Activated naive CD8-positive, alpha-beta T cell treated with anti-CD3 and anti-CD28 coated beads, Interleukin-2, amount 10 ng/mL, durations not matched to agents 7 days and 5 days (primary cell): Measurements from ENCODE around the gene LILRB2. TPM values are rescaled to one million over a fixed set of nuclear protein-coding genes. Genes with fewer than 3 reads are reported as not detected.

ENCODE experiments used
- ATAC-seq: fragments of 150-1000 bp; cut with Tn5 transposase; one replicate; pipeline ENCODE4 v1.10.0; 2021; ENCODE audit warnings: low read depth, moderate library complexity
- POLR2A ChIA-PET: fragments of 350-600 bp; sonication (Branson Sonifier 250); formaldehyde crosslinking; loops from one replicate; lab custom pipeline; 2021; ENCODE audit warnings: antibody characterized with exemption; lab: Charles Lee
- DNase-seq: peaks from one replicate; pipeline ENCODE4 v3.0.0; 2021
- H3K27ac Mint-ChIP-seq: one replicate; pipeline ENCODE4 v1.8.0; 2022; ENCODE audit warnings: mild to moderate bottlenecking, mixed read lengths
- H3K27me3 Mint-ChIP-seq: one replicate; pipeline ENCODE4 v1.8.0; 2022; ENCODE audit warnings: mild to moderate bottlenecking, moderate library complexity, mixed read lengths
- H3K36me3 Mint-ChIP-seq: one replicate; pipeline ENCODE4 v1.8.0; 2021; ENCODE audit warnings: mild to moderate bottlenecking, mixed read lengths
- H3K4me1 Mint-ChIP-seq: one replicate; pipeline ENCODE4 v1.8.0; 2021; ENCODE audit warnings: mixed read lengths
- H3K4me3 Mint-ChIP-seq: one replicate; pipeline ENCODE4 v1.8.0; 2022; ENCODE audit warnings: mild to moderate bottlenecking, moderate library complexity, mixed read lengths
- H3K9me3 Mint-ChIP-seq: one replicate; pipeline ENCODE4 v1.8.0; 2021; ENCODE audit warnings: mixed read lengths
- total RNA-seq, 2 experiments: library from RNA; stranded (reverse); gene quantifications; one replicate each; pipeline ENCODE4 v1.2.3, GENCODE V29; 2021

The LILRB2 gene
- total RNA-seq, 2 experiments from 2014 or later: 0.55 to 0.57 TPM

DNA sequence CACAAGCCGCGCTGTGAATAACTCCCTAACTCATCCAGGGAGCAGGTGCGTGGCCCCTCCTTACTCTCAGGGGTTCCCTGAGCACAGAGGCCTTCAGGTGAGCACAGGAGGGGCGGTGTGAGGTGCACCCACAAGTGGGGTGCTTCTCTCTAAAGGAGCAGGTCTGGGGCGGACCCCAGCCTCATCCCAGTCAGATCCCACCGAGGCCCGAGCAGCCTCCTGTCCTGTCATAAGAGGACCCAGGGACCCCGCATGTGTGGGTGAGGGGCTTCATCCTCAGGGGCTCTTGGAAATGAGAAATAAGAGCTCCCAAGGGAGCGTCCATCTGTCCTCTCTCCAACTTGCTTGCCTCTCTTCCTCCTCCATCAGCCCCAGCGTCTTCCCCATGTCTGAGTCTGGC lies 35.0 kb upstream of the LILRB2 start:
- POLR2A ChIA-PET: no interaction called here
- ATAC-seq: no peak
- H3K36me3 Mint-ChIP-seq: no peaks in the 10 kb centered on the region
- peaks cover 8% of the 10 kb centered on the region for H3K4me1 Mint-ChIP-seq
- peaks cover 43% of the 10 kb centered on the region for H3K27me3 Mint-ChIP-seq
- H3K9me3 Mint-ChIP-seq: no peaks in the 10 kb centered on the region
- no peak overlapping the region for H3K4me3 Mint-ChIP-seq
- H3K27ac Mint-ChIP-seq: no peak overlapping the region
- DNase-seq: no peak

DNA sequence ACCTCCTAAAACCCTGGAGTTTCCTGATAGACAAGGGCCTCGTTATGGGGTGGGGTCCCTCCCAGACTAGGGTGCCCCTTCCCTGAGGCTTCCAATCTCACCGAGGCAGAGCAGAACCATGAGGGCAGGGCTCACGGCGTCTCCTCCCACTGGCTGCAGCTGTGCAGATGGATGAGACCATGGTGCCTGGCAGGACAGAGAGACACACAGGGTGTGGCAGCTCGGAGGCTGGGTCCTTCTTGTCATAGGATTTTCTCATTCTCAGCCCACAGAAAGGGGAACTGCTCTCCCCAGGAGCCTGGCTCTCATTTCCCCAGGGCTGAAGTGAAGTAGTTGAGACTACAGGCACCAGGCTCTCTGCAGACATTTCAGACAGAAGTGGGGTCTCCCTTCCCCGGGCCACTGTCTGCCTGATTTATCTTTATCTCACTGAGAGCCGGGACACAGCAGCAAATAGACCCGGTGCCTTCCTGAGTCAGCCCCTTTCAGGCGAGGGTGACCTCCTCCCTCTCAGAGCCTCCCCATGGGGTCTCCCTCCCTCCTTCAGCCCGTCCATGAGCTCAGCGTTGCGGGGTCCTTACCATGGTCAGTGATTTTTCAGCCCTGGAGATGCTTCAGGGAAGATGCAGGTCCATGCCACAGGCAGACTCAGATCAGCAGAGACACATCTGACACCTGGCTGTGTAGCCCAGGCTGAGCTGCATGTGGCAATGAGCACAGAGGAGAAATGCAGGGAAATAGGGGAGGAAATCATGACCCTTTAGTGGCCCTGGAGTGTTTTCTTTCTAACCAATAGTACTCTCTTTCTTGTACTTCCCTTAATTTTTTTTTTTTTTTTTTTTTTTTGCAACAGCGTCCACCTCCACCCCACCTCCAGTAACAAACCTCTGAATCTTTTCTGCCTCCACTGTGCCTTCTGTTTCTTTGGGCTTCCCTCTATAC lies 31.8 kb upstream of the LILRB2 start, which contains the start of gene LILRA5:
Gene LILRA5 (minus strand): TSS at position 731 of the 942 bp plus-strand sequence. CDS start 147 bp downstream, at position 584.
- ATAC-seq: no peak
- H3K27me3 Mint-ChIP-seq: peaks cover 31% of the 10 kb centered on the region

DNA sequence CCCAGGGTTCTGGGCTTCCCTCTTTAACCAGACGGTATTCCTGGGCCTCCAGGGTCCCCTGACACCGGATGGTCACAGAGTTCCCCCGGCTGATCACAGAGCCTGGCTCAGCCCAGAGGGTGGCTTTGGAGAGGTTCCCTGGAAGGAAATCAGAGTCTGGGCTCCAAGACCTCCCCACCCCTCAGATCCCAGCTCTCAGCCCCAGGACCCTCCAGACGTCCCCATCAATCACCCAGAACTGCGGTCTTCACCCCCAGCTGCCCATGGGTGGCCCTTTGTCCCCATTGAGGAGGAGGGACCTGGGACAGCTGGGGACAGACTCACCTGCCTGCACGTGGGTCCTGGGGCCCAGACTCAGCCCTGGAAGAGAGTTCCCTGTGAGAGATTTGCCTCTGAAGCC lies 31.1 kb upstream of the LILRB2 start:
- H3K27ac Mint-ChIP-seq: no peak overlapping the region
- H3K9me3 Mint-ChIP-seq: no peaks in the 10 kb centered on the region
- ATAC-seq: no peak
- no peak for DNase-seq
- H3K4me1 Mint-ChIP-seq: peaks cover 1% of the 10 kb centered on the region
- H3K36me3 Mint-ChIP-seq: no peaks in the 10 kb centered on the region
- POLR2A ChIA-PET: no interaction called here
- H3K4me3 Mint-ChIP-seq: no peak overlapping the region
- peaks cover 28% of the 10 kb centered on the region for H3K27me3 Mint-ChIP-seq

More for the DNA sequence above, 31.8 kb upstream of the LILRB2 start, which contains the start of gene LILRA5:
- Mint-ChIP-seq H3K4me3 (no peak within 1 kb of the TSS), H3K9me3 (no peaks in the 10 kb centered on the region), H3K4me1 (peaks cover 3% of the 10 kb centered on the region), H3K36me3 (no peaks in the 10 kb centered on the region), H3K27ac (no peak within 1 kb of the TSS)
- no peak for DNase-seq
- POLR2A ChIA-PET: no interaction called here

DNA sequence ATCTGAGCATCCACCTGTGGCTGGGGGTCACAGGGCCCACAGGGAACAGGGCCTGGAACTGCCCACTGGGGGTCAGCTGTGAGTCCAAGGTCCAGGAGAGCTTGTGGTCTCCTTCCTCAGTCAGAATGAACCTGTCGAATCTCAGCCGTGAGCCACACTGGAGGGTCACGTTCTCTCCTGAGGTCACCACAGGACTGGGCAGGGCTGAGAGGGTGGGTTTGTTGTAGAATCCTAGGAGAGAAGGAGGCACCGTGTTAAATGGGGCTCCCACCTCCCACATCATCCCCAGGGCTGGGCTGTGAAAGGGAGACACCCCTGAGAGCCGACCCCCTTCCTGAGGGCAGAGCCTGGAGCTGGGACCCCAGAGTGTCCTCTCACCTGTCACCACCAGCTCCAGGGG lies 30.6 kb upstream of the LILRB2 start:
- no peaks in the 10 kb centered on the region for H3K9me3 Mint-ChIP-seq
- no peak overlapping the region for H3K27ac Mint-ChIP-seq
- H3K4me1 Mint-ChIP-seq: peaks cover 1% of the 10 kb centered on the region
- peaks cover 28% of the 10 kb centered on the region for H3K27me3 Mint-ChIP-seq
- no peaks in the 10 kb centered on the region for H3K36me3 Mint-ChIP-seq
- no peak overlapping the region for H3K4me3 Mint-ChIP-seq
- ATAC-seq: no peak
- POLR2A ChIA-PET: no interaction called here
- no peak for DNase-seq

DNA sequence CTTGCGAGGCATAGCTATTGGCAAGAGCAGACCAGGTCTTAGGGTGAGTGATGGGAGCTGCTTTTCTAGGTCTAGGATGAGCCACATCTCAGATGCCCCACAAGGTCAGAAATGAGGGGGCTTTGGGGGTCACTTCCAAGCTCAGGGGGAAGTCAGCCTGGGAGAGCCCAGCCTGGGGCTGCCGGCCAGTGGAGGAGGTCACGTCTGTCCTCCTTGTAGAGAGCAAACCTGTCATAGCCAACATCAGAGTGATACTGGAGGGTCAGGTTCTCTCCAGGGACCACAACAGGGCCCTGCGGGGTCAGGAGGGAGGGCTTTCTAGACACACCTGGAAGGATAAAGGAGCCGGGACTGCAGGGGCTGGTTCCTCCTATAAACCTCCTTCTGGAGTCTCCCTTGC lies 29.6 kb upstream of the LILRB2 start:
- no peak overlapping the region for H3K27ac Mint-ChIP-seq
- POLR2A ChIA-PET: no interaction called here

DNA sequence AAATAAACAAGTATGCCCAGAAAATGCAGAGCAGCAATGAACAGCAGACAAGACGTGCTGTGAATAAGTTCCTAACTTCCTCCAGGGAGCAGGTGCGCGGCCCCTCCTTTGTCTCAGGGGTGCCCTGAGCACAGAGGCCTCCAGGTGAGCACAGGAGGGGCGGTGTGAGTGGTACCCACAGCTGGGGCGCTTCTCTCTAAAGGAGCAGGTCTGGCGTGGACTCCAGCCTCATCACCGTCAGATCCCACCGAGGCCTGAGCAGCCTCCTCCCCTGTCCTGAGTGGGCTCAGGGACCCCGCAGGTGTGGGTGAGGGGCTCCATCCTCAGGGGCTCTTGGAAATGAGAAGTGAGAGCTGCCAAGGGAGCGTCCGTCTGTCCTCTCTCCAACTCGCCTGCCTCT lies 28.9 kb upstream of the LILRB2 start:
- no peaks in the 10 kb centered on the region for H3K36me3 Mint-ChIP-seq
- ATAC-seq (no peak), DNase-seq (no peak)
- H3K27me3 Mint-ChIP-seq: peaks cover 27% of the 10 kb centered on the region
- POLR2A ChIA-PET: no interaction called here
- no peak overlapping the region for H3K4me3 Mint-ChIP-seq
- no peaks in the 10 kb centered on the region for H3K9me3 Mint-ChIP-seq
- peaks cover 2% of the 10 kb centered on the region for H3K4me1 Mint-ChIP-seq
- no peak overlapping the region for H3K27ac Mint-ChIP-seq

More for the DNA sequence above, 29.6 kb upstream of the LILRB2 start:
- ATAC-seq (no peak), DNase-seq (no peak)
- Mint-ChIP-seq H3K27me3 (peaks cover 29% of the 10 kb centered on the region), H3K36me3 (no peaks in the 10 kb centered on the region), H3K9me3 (no peaks in the 10 kb centered on the region), H3K4me1 (no peaks in the 10 kb centered on the region), H3K4me3 (no peak overlapping the region)

DNA sequence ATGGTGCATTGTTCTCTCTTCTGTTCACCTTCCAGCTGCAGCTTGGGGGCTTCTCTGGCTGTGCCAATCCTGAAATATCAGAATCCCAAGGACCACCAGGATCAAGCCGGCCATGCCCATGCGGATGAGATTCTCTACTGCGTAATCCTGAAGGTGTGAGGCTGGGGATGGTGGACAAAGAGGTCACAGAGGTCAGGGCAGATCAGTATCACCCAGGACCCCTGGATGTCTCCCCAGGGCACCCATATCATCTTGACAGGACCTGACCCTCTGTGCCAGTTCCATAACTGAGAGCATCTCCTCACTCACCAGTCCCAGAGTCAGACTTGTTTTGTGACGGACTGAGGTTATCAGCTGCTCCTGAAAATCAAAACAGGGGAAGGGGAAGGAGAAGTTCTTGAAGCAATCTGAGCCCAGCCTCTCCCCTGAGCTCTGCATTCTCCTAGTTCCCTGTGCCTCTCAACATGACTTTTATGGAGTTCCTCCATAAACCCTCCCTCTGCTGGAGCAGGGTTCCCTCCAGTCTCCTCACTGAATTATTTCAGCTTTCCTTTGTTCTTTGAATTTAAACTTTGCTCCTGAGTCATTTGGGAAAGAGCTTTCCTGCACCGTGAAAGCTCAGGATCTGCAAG lies 26.6 kb upstream of the LILRB2 start:
- H3K27ac Mint-ChIP-seq: no peak overlapping the region
- no peaks in the 10 kb centered on the region for H3K9me3 Mint-ChIP-seq
- no peak for DNase-seq
- peaks cover 12% of the 10 kb centered on the region for H3K4me1 Mint-ChIP-seq
- H3K27me3 Mint-ChIP-seq: peaks cover 10% of the 10 kb centered on the region
- no peak for ATAC-seq
- no peak overlapping the region for H3K4me3 Mint-ChIP-seq
- no peaks in the 10 kb centered on the region for H3K36me3 Mint-ChIP-seq
- POLR2A ChIA-PET: no interaction called here

DNA sequence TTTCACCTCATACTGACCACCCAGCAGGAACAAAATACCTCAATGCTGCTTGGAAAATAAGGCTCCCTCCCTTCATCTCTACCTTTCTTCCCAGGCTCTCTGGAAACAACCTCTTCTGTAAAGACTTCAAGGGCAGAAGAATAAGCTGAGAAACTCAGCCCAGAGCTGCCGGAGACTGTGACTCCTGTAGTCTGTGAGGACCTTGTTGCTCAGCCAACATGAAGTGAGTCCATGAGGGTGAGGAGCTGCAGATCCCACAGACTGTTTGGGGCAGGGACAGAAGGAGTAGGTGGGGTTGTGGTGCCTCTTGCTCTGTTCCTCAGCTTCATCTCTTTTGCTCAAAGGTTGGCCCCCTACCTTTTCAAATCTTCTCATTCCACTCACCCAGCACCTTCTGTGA lies 24.2 kb upstream of the LILRB2 start:
- no peak for ATAC-seq
- H3K27me3 Mint-ChIP-seq: peaks cover 12% of the 10 kb centered on the region

DNA sequence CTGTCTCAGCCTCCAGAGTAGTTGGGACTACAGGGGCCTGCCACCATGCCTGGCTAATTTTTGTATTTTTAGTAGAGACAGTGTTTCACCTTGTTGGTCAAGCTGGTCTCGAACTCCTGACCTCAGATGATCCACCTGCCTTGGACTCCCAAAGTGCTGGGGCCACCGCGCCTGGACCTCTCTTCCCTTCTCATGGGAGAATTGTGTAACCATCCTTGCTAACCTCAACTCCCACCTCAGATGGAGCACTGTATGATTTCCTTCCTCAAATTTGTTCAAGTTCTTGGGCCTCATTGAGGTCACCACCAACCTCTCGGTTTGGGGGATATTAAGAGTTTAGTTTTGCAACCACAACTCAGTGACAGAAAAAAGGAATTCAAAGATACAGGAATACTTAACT lies 21.3 kb upstream of the LILRB2 start:
- no peaks in the 10 kb centered on the region for H3K9me3 Mint-ChIP-seq
- POLR2A ChIA-PET: no interaction called here
- ATAC-seq (no peak), DNase-seq (no peak)
- peaks cover 12% of the 10 kb centered on the region for H3K27me3 Mint-ChIP-seq
- no peaks in the 10 kb centered on the region for H3K36me3 Mint-ChIP-seq
- H3K27ac Mint-ChIP-seq: no peak overlapping the region
- H3K4me1 Mint-ChIP-seq: peaks cover 15% of the 10 kb centered on the region
- H3K4me3 Mint-ChIP-seq: no peak overlapping the region

More for the DNA sequence above, 24.2 kb upstream of the LILRB2 start:
- POLR2A ChIA-PET: no interaction called here
- Mint-ChIP-seq H3K27ac (no peak overlapping the region), H3K4me3 (no peak overlapping the region), H3K4me1 (peaks cover 15% of the 10 kb centered on the region), H3K9me3 (no peaks in the 10 kb centered on the region), H3K36me3 (no peaks in the 10 kb centered on the region)
- no peak for DNase-seq

DNA sequence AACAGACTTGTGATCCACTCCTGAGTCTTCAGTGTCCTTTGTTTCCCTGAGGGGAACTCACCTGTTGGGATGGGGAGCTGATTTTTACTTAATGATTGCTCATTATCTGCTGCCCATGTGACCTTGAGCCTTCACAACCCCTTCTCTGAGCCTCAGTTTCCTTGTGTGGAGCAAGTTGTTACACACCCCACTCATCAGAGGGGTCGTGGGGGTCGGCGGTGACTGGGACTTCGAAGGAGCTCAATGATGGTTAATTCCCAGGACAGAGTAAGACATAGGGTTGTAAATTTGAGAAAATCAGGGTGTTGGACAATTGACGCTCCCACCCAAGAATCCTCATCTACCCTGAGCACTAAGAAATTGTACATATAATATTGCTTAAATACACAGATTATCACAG lies 18.6 kb upstream of the LILRB2 start:
- Mint-ChIP-seq H3K36me3 (no peaks in the 10 kb centered on the region), H3K4me3 (no peak overlapping the region), H3K27ac (no peak overlapping the region), H3K27me3 (peaks cover 9% of the 10 kb centered on the region), H3K4me1 (peaks cover 9% of the 10 kb centered on the region), H3K9me3 (no peaks in the 10 kb centered on the region)
- DNase-seq (no peak), ATAC-seq (no peak)
- POLR2A ChIA-PET: no interaction called here

DNA sequence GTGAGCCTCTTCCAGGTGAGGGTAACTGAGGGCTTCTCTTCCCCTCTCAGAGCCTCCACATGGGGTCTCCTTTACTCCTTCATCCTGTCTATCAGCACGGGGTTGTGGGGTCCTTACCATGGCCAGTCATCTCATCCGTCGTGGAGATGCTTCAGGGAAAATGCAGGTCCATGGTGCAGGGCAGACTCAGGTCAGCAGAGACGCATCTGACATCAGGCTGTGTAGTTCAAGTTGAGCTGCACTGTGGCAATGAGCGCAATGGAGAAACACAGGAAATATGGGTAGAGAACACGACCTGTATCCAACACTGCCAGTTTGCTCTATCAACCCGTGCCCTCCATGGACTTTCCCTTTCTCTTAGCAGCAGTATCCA lies 18.2 kb upstream of the LILRB2 start:
- Mint-ChIP-seq H3K9me3 (no peaks in the 10 kb centered on the region), H3K36me3 (no peaks in the 10 kb centered on the region), H3K27me3 (peaks cover 9% of the 10 kb centered on the region), H3K4me3 (no peak overlapping the region), H3K4me1 (peaks cover 7% of the 10 kb centered on the region), H3K27ac (no peak overlapping the region)
- DNase-seq (no peak), ATAC-seq (no peak)
- POLR2A ChIA-PET: no interaction called here

DNA sequence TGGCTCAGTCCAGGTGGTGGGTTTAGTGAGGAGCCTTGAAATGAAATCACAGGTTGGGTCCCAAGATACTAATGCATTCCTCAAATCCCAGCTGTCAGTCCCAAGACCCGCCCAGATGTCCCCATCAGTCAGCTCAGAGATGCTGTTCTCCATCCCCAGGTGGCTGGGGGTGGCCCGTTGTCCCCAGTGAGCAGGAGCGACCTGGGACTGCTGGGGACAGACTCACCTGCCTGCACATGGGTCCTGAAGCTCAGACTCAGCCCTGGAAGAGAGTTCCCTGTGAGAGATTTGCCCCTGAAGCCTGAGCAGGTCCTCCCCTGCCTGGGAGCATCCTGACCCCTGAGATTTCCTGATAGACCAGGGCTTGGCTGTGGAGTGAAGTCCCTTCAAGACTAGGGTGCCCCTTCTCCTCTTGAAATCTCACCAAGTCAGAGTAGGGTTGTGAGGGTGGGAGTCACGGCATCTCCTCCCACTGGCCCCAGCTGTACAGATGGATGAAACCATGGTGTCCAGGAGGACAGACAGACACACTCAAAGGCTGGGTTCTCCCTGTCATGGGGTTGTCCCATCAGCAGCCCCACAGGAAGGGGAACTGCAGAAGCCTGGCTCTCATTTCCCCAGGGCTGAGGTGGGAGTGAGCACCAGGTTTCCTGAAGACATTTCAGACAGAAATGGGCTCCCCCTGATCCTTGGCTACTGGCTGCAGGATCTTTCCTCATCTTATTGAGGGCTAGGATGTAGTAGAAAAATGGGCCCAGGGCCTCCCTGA lies 17.6 kb upstream of the LILRB2 start:
- no peaks in the 10 kb centered on the region for H3K9me3 Mint-ChIP-seq
- POLR2A ChIA-PET: no interaction called here
- no peak for ATAC-seq

DNA sequence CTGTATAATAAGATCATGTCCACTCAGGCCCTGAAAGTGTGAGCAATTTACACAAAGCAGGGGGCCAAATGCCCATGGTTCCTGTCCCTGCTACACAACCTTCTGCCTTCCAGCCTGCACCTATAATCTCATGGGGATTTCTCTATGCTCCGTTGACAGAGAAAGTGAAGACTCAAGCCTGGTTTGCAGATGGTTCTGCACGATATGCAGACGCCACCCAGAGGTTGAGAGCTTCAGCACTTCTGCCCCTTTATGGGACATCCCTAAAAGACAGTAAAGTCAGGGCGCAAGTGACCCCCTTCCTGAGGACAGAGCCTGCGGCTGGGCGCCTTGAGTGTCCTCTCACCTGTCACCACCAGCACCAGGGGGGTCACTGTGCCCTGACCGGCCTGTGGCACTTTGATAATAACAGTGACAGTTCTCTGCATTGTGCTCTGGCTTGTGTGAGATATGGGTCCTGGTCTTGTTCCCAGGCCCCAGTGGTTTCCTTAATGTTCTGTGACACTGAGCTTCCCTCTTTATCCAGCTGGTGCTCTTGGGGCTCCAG lies 16.9 kb upstream of the LILRB2 start:
- Mint-ChIP-seq H3K27me3 (peaks cover 9% of the 10 kb centered on the region), H3K9me3 (no peaks in the 10 kb centered on the region), H3K36me3 (no peaks in the 10 kb centered on the region), H3K27ac (no peak overlapping the region), H3K4me3 (no peak overlapping the region), H3K4me1 (peaks cover 3% of the 10 kb centered on the region)
- no peak for DNase-seq
- POLR2A ChIA-PET: no interaction called here
- ATAC-seq: no peak

More for the DNA sequence above, 17.6 kb upstream of the LILRB2 start:
- H3K36me3 Mint-ChIP-seq: no peaks in the 10 kb centered on the region
- H3K4me3 Mint-ChIP-seq: no peak overlapping the region
- DNase-seq: no peak
- peaks cover 9% of the 10 kb centered on the region for H3K27me3 Mint-ChIP-seq
- H3K4me1 Mint-ChIP-seq: peaks cover 3% of the 10 kb centered on the region
- H3K27ac Mint-ChIP-seq: no peak overlapping the region
